GM12878 (cell line): ENCODE measurements around the gene ASPHD1. TPM values are rescaled to one million over a fixed set of nuclear protein-coding genes. Genes with fewer than 3 reads are reported as not detected.

Experiments used
- ATAC-seq: fragments of 200-7000 bp; cut with Tn5 transposase; 3 replicates; pipeline ENCODE4 v1.9.1; 2020; ENCODE audit warnings: mild to moderate bottlenecking, moderate library complexity
- BruUV-seq: library from RNA; stranded (reverse); fragments of 400-500 nt; replicated peaks from 2 replicates; lab custom pipeline; 2021; lab: Mats Ljungman, UMichigan
- CTCF ChIA-PET: fragments of 300-600 bp; sonication (Branson Sonifier 250); formaldehyde crosslinking; extraction: SDS; loops from one replicate; lab custom pipeline; 2021; ENCODE audit warnings: inconsistent platforms; lab: Yijun Ruan, JAX
- POLR2A ChIA-PET: fragments of 350-600 bp; formaldehyde crosslinking; extraction: SDS; loops from one replicate; lab custom pipeline; 2021; ENCODE audit warnings: inconsistent platforms; lab: Charles Lee
- RAD21 ChIA-PET: fragments of 300-600 bp; sonication (Branson Sonifier 250); formaldehyde crosslinking; loops from one replicate; lab custom pipeline; 2023; ENCODE audit warnings: antibody characterized with exemption; ENCODE audit not compliant: unreplicated experiment; lab: Charles Lee
- SMC1A ChIA-PET: fragments of 300-600 bp; sonication (Branson Sonifier 250); formaldehyde crosslinking; loops from one replicate; lab custom pipeline; 2023; ENCODE audit not compliant: unreplicated experiment, uncharacterized antibody; lab: Charles Lee
- DNase-seq: peaks from one replicate; pipeline ENCODE4 v3.0.0-alpha.2; 2011; ENCODE audit warnings: low read depth, low spot score
- FAIRE-seq: peaks from 3 replicates; lab custom pipeline; 2011; peaks lifted over from hg19 to GRCh38; lab: Jason Lieb, UNC
- H2AFZ ChIP-seq: 2 replicates; pipeline ENCODE4 v1.6.0; 2011; ENCODE audit warnings: low read depth, low read length, control low read depth; ENCODE audit not compliant: control insufficient read depth
- H3K27ac ChIP-seq: 2 replicates; pipeline ENCODE4 v1.5.1; 2011; ENCODE audit warnings: control low read depth; ENCODE audit not compliant: control insufficient read depth, insufficient read depth
- H3K27me3 ChIP-seq, 2 experiments: replicated peaks in 1 of 2; 2 replicates each; pipeline versions ENCODE4 v1.6.0 to v1.6.1; 2011; ENCODE audit warnings: low read length in 1 of 2; ENCODE audit not compliant: control insufficient read depth in 2 of 2, insufficient read depth in 2 of 2
- H3K36me3 ChIP-seq, 2 experiments: 2 replicates each; pipeline ENCODE4 v1.5.1; 2011; ENCODE audit warnings: low read length in 1 of 2; ENCODE audit not compliant: control insufficient read depth in 2 of 2, insufficient read depth in 2 of 2
- H3K4me1 ChIP-seq: 2 replicates; pipeline ENCODE4 v1.6.1; 2011; ENCODE audit warnings: mild to moderate bottlenecking, low read length, moderate library complexity, mixed read lengths; ENCODE audit not compliant: control insufficient read depth, insufficient read depth
- H3K4me2 ChIP-seq: 2 replicates; pipeline ENCODE4 v1.6.0; 2011; ENCODE audit warnings: control low read depth; ENCODE audit not compliant: control insufficient read depth, insufficient read depth
- H3K4me3 ChIP-seq: fragments of 200-600 bp; sonication (generic); 2 replicates; pipeline ENCODE4 v1.5.1; 2016
- H3K79me2 ChIP-seq: 2 replicates; pipeline ENCODE4 v1.6.0; 2011; ENCODE audit warnings: low read length; ENCODE audit not compliant: control insufficient read depth, insufficient read depth
- H3K9ac ChIP-seq: 2 replicates; pipeline ENCODE4 v1.8.0; 2011; ENCODE audit warnings: low read length, control low read depth, mixed read lengths; ENCODE audit not compliant: control insufficient read depth, insufficient read depth
- H3K9me3 ChIP-seq: replicated peaks from 3 replicates; pipeline ENCODE4 v1.5.1; 2011; ENCODE audit warnings: mild to moderate bottlenecking, low read length; ENCODE audit not compliant: control insufficient read depth, insufficient read depth
- H4K20me1 ChIP-seq: 2 replicates; pipeline ENCODE4 v1.6.0; 2011; ENCODE audit not compliant: control insufficient read depth, insufficient read depth
- BMI1 ChIP-seq: fragments of 450-650 bp; IDR thresholded peaks from 2 replicates; pipeline ENCODE4 v1.6.1; 2016; ENCODE audit warnings: mild to moderate bottlenecking, moderate library complexity, borderline replicate concordance
- CBX5 ChIP-seq: sonication (generic); IDR thresholded peaks from 2 replicates; pipeline ENCODE4 v1.6.1; 2016; ENCODE audit warnings: low read depth, moderate library complexity, mild to moderate bottlenecking, inconsistent platforms
- ETV6 ChIP-seq, 2 experiments: fragments of 450-650 bp in 1 of 2; IDR thresholded peaks in 1 of 2; conservative IDR thresholded peaks in 1 of 2; 2 replicates each; pipeline ENCODE4 v1.6.1; 2014; ENCODE audit warnings: antibody characterized with exemption in 1 of 2, borderline replicate concordance in 1 of 2, low read depth in 1 of 2, mild to moderate bottlenecking in 1 of 2, moderate library complexity in 1 of 2
- FOXK2 ChIP-seq: fragments of 450-650 bp; IDR thresholded peaks from 2 replicates; pipeline ENCODE4 v1.6.1; 2017; ENCODE audit warnings: mild to moderate bottlenecking, moderate library complexity
- HCFC1 ChIP-seq: fragments of 150-350 bp; IDR thresholded peaks from 2 replicates; pipeline ENCODE4 v1.6.1; 2014; ENCODE audit warnings: low read length
- PML ChIP-seq: IDR thresholded peaks from 2 replicates; pipeline ENCODE4 v1.6.1; 2012; ENCODE audit warnings: low read length, inconsistent platforms
- POLR2A ChIP-seq: IDR thresholded peaks from 2 replicates; pipeline ENCODE4 v1.6.1; 2011; ENCODE audit warnings: low read depth, mild to moderate bottlenecking, low read length
- SIN3A ChIP-seq: IDR thresholded peaks from 2 replicates; pipeline ENCODE4 v1.6.1; 2012; ENCODE audit warnings: low read depth, low read length, improper control_type of control experiment
- WGBS: methylation state at CpG from one replicate; pipeline ENCODE4 v1.1.6; 2016; ENCODE audit warnings: low lambda C conversion rate; ENCODE audit not compliant: insufficient replicate concordance, insufficient coverage; ENCODE audit errors: missing lambda C conversion rate; 5-methylcytosine and 5-hydroxymethylcytosine counted together
- in situ Hi-C: fragments of 300-500 bp; cut with MboI; formaldehyde crosslinking; loops from 9 replicates; pipeline ENCODE4 v1.14.3; 2018; ENCODE audit warnings: mixed read lengths
- intact Hi-C: fragments of 100-400 bp; cut with micrococcal nuclease; formaldehyde crosslinking; loops from one replicate; pipeline ENCODE4 v1.14.2; 2022; ENCODE audit not compliant: unreplicated experiment
- polyA plus RNA-seq, 11 experiments: library from polyadenylated mRNA; depleted of rRNA in 4 of 11; unstranded in 6 of 11; stranded (reverse) in 5 of 11; fragments of >200 nt; fragmentation: Nextera tagmentation in 4 of 11; fragmentation: Illumina TruSeq in 1 of 11; extraction: Ambion mirVana in 4 of 11; extraction: Trizol in 1 of 11; gene quantifications; 1 replicate in 1 of 11; 2 replicates in 10 of 11; pipeline versions ENCODE4 v1.2.1 to v1.2.3, GENCODE V29; 2011 to 2016; ENCODE audit warnings: inconsistent platforms in 2 of 11, missing spikeins in 2 of 11, low read depth in 1 of 11
- total RNA-seq, 4 experiments: library from RNA; depleted of rRNA in 3 of 4; stranded (reverse); fragments of >200 nt in 3 of 4; fragmentation: Illumina TruSeq in 1 of 4; extraction: Trizol in 1 of 4; gene quantifications; 2 replicates each; pipeline versions ENCODE4 v1.2.1 to v1.2.3, GENCODE V29; 2013 to 2021
- TF ChIP-seq, protein P1 (sequence below), 3 experiments: IDR thresholded peaks in 2 of 3; conservative IDR thresholded peaks in 1 of 3; 2 replicates each; pipeline ENCODE4 v1.5.1; 2011; ENCODE audit warnings: low read depth in 3 of 3, low read length in 3 of 3, mild to moderate bottlenecking in 3 of 3, control low read depth in 2 of 3, moderate library complexity in 2 of 3, inconsistent platforms in 1 of 3, mixed read lengths in 1 of 3; ENCODE audit not compliant: control insufficient read depth in 2 of 3, insufficient read depth in 1 of 3; ENCODE audit errors: extremely low read depth in 1 of 3
- TF ChIP-seq, protein P2 (sequence below): fragments of 450-650 bp; formaldehyde crosslinking; IDR thresholded peaks from 2 replicates; pipeline ENCODE4 v1.5.0; 2022; ENCODE audit warnings: mild to moderate bottlenecking, missing genetic modification characterization

Gene ASPHD1
- total and polyA plus RNA-seq, 10 of the 15 experiments (the other 5 are each of a cell fraction or from before 2014, with no cell fraction given) = not detected

DNA sequence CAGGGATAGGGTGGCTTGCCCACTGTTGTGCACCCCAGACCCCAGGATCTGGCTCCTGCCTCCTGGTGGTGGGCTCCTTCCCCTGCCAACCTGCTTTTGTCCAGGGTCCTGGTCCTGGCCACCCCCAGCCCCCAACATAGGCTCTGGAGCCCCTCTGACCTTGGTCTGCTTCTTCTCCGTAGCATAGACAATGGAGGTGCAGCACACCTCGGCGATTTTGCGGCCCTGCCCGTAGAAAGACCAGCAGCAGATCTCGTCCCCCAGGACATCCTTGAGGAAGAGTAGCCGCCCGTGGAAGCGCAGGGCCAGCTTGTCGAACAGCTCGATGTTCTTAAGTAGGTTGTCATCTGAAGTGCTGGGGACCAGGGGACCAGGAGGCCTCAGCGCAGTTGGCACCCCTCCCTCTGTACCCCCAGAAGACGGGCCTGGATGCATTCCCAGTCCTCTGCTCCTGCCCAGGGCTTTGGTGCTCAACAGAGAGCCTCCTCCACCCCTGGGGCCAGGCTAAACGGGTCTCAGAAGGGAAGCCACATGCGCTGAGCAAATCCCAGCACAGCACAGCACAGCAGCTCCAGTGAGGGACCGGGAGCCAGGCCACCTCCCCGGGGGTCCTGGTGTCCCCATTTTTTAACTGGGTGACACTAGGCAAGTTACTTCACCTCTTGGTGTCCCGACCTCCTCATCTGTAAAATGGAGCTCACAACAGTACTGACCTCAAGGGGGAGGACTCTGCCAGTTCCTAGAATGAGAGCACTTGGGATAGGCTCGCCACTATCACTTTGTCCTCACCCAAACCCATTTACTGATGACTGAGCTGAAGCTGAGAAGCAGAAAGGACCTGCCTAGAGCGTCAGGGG, 10.8 kb downstream of the ASPHD1 start:
- 91% methylated on average over 20 of the region's 20 CpGs for WGBS
- ChIA-PET CTCF (no interaction called here), RAD21 (no interaction called here), SMC1A (no interaction called here), POLR2A (interaction anchor here (0.6 kb wide), 1 partner anchor 257 kb away, joined by 4 read pairs; no protein-coding TSS in a partner anchor)
- Histone ChIP-seq H3K4me3 (no peak overlapping the region), H3K36me3 (peaks cover 0 to 2% of the 10 kb centered on the region in 2 experiments; a peak in 2 of 4 replicates), H2AFZ (no peak overlapping the region), H3K4me2 (no peak overlapping the region), H3K9ac (no peak overlapping the region), H3K27me3 (no peaks in the 10 kb centered on the region), H3K27ac (no peak overlapping the region), H3K9me3 (no peaks in the 10 kb centered on the region), H3K4me1 (no peaks in the 10 kb centered on the region), H3K79me2 (no peaks in the 10 kb centered on the region), H4K20me1 (no peaks in the 10 kb centered on the region)
- in situ Hi-C loops (no loop called here), intact Hi-C loops (no loop called here)
- ATAC-seq (no peak), FAIRE-seq (no peak), DNase-seq (no peak)
- TF ChIP-seq, protein P1, sequence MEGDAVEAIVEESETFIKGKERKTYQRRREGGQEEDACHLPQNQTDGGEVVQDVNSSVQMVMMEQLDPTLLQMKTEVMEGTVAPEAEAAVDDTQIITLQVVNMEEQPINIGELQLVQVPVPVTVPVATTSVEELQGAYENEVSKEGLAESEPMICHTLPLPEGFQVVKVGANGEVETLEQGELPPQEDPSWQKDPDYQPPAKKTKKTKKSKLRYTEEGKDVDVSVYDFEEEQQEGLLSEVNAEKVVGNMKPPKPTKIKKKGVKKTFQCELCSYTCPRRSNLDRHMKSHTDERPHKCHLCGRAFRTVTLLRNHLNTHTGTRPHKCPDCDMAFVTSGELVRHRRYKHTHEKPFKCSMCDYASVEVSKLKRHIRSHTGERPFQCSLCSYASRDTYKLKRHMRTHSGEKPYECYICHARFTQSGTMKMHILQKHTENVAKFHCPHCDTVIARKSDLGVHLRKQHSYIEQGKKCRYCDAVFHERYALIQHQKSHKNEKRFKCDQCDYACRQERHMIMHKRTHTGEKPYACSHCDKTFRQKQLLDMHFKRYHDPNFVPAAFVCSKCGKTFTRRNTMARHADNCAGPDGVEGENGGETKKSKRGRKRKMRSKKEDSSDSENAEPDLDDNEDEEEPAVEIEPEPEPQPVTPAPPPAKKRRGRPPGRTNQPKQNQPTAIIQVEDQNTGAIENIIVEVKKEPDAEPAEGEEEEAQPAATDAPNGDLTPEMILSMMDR (IDR thresholded peaks at IDR 0.05 in 2 of 3, conservative IDR thresholded peaks at IDR 0.05 in 1 of 3; ENCODE audit: control insufficient read depth in 2 of 3, extremely low read depth in 1 of 3, insufficient read depth in 1 of 3, low read depth in 3 of 3, low read length in 3 of 3) = 0 out of 6 replicates have a peak, but pooled peaks of 1 of the 3 experiments have one; percentile 1
- TF ChIP-seq HCFC1 = no peak
- BruUV-seq = no TSS peak

DNA sequence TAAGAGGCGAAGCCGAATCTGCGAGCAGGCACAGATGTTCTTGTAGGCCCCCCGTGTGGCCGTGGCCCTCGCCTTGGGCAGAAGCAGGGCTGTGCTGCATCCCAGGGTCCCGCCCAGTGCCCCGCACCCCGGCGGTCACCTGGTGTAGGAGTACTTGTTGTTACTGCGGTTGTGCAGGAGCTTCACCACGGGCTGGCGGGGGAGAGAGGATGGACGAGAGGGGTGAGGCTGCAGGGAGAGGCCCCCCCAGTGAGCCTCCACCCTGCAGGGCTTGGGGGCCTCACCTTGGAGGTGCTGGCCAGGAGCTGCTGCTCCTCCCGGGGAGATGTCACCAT, 11.4 kb downstream of the ASPHD1 start:
- SMC1A ChIA-PET = no interaction called here
- no TSS peak for BruUV-seq
- POLR2A ChIA-PET = no interaction called here
- Histone ChIP-seq H3K9me3 (no peaks in the 10 kb centered on the region), H3K9ac (no peak overlapping the region), H3K4me3 (no peak overlapping the region), H3K4me2 (no peak overlapping the region), H3K4me1 (no peaks in the 10 kb centered on the region), H3K27ac (no peak overlapping the region), H2AFZ (no peak overlapping the region), H4K20me1 (no peaks in the 10 kb centered on the region), H3K79me2 (no peaks in the 10 kb centered on the region), H3K27me3 (no peaks in the 10 kb centered on the region), H3K36me3 (peaks cover 0 to 2% of the 10 kb centered on the region in 2 experiments; a peak in 2 of 4 replicates)
- no peak for FAIRE-seq
- in situ Hi-C loops (no loop called here), intact Hi-C loops (no loop called here)
- RAD21 ChIA-PET = no interaction called here
- ATAC-seq = no peak
- 95% methylated on average over 13 of the region's 15 CpGs for WGBS
- no peak for DNase-seq
- CTCF ChIA-PET = no interaction called here
- TF ChIP-seq HCFC1 (no peak), ETV6 (conservative IDR thresholded peaks at IDR 0.05 in 1 of 2, IDR thresholded peaks at IDR 0.05 in 1 of 2; ENCODE audit: borderline replicate concordance in 1 of 2, low read depth in 1 of 2) (no peak), CBX5 (no peak), SIN3A (no peak), POLR2A (no peak), PML (no peak), BMI1 (no peak), FOXK2 (no peak)
- TF ChIP-seq, protein P2, sequence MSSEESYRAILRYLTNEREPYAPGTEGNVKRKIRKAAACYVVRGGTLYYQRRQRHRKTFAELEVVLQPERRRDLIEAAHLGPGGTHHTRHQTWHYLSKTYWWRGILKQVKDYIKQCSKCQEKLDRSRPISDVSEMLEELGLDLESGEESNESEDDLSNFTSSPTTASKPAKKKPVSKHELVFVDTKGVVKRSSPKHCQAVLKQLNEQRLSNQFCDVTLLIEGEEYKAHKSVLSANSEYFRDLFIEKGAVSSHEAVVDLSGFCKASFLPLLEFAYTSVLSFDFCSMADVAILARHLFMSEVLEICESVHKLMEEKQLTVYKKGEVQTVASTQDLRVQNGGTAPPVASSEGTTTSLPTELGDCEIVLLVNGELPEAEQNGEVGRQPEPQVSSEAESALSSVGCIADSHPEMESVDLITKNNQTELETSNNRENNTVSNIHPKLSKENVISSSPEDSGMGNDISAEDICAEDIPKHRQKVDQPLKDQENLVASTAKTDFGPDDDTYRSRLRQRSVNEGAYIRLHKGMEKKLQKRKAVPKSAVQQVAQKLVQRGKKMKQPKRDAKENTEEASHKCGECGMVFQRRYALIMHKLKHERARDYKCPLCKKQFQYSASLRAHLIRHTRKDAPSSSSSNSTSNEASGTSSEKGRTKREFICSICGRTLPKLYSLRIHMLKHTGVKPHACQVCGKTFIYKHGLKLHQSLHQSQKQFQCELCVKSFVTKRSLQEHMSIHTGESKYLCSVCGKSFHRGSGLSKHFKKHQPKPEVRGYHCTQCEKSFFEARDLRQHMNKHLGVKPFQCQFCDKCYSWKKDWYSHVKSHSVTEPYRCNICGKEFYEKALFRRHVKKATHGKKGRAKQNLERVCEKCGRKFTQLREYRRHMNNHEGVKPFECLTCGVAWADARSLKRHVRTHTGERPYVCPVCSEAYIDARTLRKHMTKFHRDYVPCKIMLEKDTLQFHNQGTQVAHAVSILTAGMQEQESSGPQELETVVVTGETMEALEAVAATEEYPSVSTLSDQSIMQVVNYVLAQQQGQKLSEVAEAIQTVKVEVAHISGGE (CRISPR knock-in tag) = no peak
